IPS DF 4.7 (cell line): Measurements from ENCODE around the gene PRCC.
"Not testable (repeated sequence)": the region's sequence is repeated elsewhere in the genome, so short reads cannot be mapped to it uniquely, and the experiment has no call there.

Experiments used
- DNase-seq: peaks from one replicate; pipeline ENCODE4 v3.0.0-alpha.2; 2013; ENCODE audit warnings: low spot score; ENCODE audit errors: extremely low read depth

The PRCC gene

DNA sequence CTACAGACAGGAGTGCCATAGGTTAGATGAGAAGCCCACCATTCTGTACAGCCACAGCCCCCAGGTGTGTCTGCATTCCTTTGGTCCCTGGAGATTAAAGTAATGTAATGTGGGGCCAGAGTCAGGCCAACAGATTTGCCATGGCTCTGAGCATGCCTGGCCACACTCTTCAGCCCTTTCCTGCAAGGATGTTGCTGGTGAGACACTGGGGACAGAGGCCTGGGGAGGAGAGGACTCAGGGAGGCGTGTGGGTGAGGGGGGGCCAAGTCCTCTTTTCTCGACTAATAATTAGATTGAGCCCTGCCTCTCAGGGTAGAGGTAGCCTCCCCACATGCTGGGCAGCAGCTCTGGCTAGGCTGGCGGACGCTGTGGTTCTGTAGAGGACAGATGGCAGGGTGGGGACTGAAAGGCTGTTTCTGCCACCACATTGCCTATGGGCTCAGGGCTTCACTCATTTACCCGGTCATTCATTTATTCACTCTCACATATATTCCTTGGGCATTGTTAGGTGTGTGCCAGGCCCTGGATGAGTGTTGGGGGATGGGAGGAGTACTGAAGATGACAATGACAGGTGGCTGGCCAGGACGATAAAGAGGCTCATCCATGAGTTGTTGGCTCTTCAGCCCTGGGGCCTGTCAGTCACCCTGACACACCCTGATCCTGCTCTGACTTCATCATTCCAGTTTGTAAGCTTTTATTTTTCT is 7.1 kb upstream of the PRCC start:
- DNase-seq = no peak

DNA sequence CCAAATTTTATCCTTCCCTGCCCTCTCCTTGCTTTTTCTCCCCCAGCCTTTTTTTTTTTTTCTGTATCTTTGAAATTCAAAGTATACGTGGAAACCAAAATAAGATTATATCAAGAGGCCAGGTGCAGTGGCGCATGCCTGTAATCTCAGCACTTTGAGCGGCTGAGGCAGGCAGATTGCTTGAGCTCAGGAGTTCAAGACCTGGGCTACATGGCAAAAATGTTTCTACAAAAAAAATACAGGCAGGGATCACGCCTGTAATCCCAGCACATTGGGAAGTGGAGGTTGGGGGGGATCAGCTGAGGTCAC is 6.6 kb upstream of the PRCC start:
- no peak for DNase-seq

- DNase-seq = not testable (repeated sequence)
These were observed 2.2 kb upstream of the PRCC start for GRCh38 chr1:156765136-156765535.

DNA sequence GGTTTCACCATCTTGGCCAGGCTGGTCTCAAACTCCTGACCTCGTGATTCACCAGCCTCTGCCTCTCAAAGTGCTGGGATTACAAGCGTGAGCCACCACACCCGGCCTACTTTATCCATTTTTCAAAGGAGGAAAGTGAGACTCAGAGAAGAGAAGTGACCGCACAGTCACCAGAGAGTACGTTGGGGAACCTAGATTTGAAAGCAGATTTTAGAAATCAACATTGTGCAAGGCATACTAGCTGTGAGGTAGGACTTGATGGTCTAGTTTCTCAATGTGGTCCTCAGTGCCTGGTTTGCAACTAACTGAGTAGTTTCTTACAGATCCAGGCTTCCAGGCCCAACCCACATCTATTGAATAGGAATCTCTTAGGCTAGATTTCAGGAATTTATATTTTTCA is 1.7 kb upstream of the PRCC start:
- no peak for DNase-seq

DNA sequence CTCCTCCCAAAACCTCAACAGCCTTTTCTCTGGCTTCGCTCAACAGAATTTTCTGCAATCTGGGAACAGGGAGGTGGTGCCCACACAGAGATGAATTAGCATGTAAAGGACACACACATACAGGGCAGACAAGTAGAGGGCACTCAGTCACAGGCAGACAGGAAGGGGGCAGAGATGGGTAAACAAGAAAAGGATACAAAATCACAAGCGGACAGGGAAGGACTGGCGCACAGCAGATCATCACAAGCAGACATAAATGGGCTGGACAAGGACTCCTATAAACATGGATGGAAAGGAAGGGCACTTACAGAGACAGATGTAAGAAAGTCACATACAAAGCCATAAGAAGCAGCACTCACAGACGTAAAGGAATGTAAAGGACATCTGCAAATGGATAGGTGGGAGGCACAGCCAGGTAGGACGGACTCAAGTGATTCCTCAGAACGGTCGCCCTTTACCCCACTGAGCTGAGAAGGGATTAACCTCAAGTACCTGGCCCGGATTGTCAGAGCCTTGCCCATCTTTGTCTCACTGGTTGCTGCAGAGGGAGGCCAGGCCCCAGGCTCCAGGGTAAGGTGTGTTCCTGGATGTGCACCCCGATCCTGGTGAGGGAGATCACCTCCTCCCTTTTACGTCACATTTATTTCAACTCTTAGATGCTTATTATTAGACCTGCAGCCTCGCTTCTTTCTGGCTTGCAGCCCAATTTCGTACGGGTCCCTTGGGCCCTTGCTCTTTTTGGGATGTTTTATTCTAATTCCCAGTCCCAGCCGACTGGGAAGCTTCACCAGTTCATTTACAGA is 836 bp upstream of the PRCC start:
- no peak for DNase-seq

GRCh38 chr1:156767879-156768604 is 707 bp downstream of the PRCC start:
- no peak for DNase-seq

DNA sequence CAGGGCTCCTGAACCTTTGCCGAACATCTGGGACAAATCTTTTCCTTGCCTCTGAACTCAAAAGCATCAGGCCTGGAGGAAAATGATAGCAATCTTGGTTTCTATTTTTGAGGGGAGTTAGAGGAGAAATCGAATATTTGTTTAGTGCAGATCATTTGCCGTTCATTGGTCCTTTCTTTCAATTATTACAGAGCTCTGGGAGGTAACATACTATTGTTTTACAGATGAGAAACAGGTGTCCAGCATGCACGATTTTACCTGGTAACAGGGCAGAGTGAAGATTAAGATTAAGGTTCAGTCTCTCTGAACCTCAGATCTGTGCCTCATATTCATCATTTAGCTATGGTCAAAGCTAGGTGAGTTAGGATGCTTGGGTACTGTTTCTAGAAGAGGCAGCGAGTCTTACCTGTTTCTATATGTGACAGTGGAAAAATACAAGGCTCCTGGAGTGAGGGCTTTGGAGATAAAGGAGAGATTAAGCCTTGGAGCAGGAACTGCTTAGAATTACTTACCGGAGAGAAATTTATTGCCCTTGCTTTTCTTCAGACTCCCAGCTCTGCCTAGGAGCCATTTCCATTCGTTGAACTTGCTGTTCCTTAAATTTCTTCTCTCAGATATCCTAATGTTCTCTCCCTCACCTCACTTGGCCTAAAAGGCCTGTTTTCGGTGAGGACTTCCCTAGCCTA is 1.4 kb downstream of the PRCC start:
- no peak for DNase-seq

GRCh38 chr1:156772222-156772621 is 4.9 kb downstream of the PRCC start:
- DNase-seq = no peak

GRCh38 chr1:156772728-156773497 is 5.6 kb downstream of the PRCC start:
- DNase-seq = no peak

- DNase-seq = no peak
These were observed 6.3 kb downstream of the PRCC start for GRCh38 chr1:156773607-156774006.

GRCh38 chr1:156775799-156776198 is 8.5 kb downstream of the PRCC start:
- no peak for DNase-seq

DNA sequence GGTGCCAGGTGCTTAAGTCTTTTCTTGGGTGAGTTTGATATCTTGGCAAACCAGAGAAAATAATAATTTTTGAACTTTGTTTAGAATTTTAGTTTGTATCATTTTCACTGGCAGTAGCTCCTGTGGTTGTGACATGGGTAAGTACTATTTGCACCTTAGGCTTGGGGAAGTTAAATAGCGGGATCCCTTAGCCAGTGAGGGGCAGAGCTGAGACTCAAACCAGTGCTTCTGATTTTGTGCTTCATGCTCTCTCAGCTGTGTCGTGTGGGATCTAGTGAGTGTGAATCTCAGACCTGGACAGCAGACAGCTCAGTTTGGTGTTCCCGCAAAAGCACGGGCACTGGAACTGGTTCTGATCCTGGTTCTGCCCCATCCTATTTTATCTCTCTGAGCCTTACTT is 9.6 kb downstream of the PRCC start:
- no peak for DNase-seq

GRCh38 chr1:156777573-156777972 is 10.2 kb downstream of the PRCC start:
- DNase-seq = no peak

- no peak for DNase-seq
These were observed 14.4 kb downstream of the PRCC start for GRCh38 chr1:156781585-156782186.

DNA sequence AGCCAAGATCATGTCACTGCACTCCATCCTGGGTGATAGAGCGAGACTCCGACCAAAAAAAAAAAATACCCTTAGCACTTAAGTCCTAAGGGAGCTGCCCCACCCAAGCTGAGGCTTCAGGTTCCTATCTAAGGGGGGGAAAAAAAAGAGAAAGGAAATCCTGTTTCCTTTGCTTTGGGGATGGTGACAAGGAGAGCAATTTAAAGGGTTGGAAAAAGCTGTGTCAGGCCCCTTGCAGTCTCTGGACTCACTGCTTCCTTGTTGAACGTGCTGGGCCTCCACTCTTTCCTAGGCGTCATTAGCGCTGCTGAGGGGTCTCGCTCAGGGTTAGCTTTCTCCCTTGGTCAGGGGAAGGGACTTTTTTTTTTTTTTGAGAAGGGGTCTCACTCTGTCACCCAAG is 18.1 kb downstream of the PRCC start:
- DNase-seq = no peak

DNA sequence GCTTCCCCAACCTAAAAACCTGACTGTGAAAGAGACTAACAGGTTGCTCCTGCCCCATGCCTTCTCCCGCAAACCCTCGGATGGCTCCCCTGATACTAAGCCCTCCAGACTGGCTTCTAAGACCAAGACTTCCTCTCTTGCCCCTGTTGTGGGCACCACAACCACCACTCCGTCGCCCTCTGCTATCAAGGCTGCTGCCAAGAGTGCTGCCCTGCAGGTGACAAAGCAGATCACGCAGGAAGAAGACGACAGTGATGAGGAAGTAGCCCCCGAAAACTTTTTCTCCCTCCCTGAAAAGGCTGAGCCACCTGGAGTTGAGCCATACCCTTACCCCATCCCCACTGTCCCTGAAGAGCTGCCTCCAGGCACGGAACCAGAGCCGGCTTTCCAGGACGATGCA is 19.3 kb downstream of the PRCC start:
- DNase-seq = no peak

GRCh38 chr1:156788136-156788535 is 20.8 kb downstream of the PRCC start:
- no peak for DNase-seq

DNA sequence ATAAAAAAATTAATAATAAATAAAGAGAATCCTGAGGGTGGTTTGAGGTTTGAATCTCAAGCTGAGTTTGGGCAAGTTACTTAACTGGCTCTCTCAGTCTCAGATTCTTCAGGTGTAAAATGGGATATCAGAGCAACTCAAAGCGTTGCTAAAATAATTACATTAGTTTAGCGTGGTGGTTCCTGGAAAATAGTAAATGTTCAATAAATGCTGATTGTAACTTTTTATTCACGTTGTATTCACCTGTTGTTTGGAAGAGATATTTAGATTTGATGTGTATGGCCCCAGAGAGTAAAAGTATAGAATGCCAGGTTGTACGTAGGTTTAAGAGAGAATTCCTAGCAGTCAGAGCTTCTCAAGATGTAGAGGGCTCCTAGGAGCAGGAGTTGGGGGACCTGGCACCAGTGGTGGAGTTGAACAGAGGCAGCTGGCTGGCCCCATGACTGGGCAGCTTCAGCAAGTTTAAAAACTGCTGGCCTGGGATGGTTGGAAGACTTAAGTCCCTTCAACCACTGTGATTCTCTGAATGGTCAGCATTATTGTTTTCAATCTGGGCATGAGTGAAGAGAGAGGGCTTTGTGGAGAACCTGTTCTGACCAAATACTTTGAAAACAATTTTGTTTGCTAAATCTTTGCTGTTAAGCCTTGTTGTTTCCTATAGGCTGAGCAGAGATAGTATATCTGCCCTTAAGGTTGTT is 22.4 kb downstream of the PRCC start:
- no peak for DNase-seq

- DNase-seq = no peak
These were observed 27.4 kb downstream of the PRCC start for GRCh38 chr1:156794506-156795373.
